HG02885 (cell line): ENCODE results near the gene EIF3F.

ENCODE experiments used
- ATAC-seq: cut with Tn5 transposase; IDR thresholded peaks from one replicate; pipeline ENCODE4 v1.9.1; 2021; ENCODE audit warnings: mild to moderate bottlenecking; ENCODE audit not compliant: unreplicated experiment, poor library complexity

The EIF3F gene

DNA sequence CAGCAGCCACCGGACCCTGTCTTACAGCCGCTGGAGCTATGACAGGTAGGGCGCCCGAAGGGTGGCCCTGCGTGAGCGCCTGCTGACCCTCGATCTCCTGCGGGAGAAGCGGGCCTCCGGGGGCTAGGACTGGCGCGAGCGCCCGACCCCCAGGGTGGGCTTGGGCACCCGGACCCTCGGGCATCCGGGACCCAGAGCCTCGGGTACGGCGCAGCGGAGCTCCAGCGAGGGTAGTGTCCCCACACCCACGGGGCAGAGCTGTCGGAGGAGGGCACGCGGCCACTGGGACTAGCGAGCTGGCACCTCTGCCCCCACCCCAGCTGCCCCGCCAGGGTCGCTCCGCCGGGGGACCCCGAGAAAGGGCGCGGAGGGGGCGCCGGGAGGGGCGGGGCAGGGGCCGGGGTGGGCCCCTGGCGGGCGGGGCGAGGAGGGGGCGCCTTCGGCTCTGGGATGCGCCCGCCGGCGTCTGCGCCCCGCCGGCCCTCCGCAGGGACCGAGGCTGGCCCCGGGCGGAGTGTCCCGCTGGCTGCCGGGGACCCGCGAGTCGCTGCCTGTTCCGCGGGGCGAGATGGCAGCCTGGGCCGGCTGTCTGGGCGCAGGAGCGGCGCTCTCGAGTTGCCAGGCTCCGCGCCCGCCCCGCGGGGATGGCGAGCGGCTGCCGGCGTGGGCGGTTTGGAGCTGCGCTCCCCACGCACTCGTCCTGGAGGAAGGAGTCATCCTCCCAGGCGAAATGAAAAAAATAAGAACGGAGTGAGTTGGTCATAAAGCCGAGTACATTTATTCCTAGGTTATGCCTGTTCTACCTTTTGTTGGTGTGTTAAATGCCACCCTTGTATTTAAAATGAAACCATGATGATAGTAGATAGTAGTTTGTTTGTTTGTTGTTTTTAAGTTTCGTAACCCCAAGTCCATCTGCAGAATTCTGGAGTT is 32.4 kb downstream of the EIF3F start:
- ATAC-seq: peak; percentile 22

DNA sequence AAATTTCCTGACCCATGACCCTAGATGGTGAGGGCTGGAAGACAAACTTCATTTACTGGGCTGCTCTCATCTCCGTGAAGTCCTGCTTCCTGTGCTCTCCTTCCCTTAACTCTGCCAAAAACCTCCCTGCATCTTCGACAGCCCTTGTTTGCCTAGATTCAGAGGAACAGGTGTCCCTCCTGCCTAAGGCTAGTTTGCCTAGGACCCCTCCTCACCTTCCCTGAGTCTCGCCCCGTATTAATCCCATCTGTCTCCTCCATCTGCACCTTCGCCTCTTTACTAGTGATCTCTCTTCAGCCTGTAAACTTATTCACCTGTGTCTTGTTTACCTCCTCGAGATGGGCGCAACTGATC is 33.1 kb downstream of the EIF3F start:
- no peak for ATAC-seq

DNA sequence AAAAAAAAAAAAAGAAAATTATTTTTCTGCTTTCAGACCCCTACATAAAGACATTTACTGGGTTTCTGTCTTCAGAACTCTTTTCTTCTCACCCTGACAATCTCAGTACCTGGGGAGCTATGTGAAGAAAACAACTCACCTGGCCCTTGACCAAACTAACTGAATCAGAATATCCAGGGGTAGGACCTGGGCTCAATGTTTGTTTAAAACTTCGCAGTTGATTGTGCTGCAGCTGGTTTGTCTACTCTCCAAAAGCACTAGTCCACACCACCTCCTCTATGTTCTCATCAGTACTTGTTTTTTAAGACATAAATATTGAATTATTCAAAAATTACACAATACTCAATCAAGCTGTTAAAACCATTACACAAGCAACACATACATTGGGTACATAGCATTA is 34.8 kb downstream of the EIF3F start:
- ATAC-seq: no peak

DNA sequence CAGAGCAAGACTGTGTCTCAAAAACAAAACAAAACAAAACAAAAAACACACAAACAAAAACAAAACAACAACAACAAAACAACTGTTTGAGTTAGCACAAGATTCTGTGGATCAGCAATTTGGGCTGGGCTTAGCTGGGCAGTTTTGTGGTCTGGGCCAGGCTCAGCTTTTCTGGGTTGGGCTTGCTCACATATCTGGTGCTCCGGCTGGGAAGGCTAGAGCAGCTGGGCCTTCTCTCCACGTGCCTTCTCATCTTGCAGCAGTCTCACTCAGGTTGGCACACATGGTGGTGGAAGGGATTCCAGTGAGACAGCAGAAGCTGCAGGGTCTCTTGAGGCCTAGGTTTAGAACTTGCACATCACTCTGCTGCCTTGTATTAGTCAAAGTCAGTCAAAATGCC is 35.7 kb downstream of the EIF3F start:
- ATAC-seq: no peak

DNA sequence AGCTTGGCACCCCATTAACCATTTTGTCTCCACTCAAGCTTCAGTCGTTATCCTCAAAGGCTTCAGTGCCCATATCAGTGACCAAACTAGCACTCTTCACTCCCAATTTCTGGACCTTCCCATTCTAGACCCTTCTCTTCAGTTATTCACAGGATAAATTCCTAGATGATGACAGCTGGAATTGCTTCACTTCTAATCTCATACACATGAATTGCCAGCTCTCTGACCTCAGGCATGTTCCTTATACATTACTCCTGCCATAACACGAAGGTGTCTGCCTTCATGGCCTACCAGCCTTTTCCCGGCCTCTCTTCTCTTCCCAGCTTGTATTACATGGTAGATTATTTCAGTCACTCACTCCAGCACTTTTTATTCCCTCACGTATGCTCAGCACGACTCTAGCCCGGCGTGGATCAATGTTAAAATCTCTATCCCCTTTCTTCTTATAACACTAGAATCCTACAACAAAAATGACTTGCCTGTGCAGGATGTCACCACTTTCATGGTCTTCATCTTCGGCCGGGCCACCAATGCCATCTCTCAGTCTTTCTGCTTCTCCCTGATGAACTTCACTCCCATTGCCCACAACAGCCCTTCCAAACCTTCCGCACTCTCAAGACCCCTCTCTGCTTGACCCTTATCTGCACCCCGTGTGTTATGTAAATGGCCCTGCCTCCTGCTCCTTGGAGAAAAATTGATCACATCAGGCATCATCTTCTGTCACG is 36.9 kb downstream of the EIF3F start:
- no peak for ATAC-seq

DNA sequence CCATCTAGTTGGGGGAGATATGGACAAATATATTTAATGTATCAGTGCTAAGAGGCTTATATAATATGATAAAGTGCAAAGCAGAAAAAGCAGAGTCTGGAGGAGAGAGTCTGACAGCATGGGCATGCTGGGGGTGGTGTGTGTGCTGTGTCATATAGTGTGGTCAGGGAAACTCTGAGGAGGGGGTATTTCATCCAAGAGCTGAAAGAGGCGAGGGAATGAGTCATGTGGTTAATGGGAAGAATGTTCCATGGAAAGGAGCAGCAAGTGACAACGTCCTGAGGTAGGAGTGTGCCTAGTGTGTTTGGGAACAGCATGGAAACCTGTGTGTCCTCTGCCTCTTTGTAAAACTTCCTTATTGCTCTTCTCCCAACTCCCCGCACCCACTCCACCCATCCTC is 38.0 kb downstream of the EIF3F start:
- no peak for ATAC-seq

DNA sequence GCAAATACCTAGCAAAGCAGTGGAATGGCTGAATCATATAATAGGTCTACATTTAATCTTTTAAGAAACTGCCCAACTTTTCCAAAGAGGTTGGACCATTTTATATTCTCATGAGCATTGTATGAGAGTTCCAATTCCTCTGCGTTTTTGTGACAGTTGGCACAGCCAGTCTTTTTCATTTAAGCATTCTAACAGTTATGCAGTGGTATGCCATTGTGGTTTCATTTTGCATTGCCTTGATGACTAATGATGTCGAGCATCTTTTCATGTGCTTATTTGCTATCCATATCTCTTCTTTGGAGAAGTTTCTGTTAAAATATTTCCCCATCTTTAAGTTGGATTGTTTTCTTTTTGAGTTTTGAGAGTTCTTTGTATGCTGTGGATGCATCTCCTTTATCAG is 38.7 kb downstream of the EIF3F start:
- no peak for ATAC-seq

DNA sequence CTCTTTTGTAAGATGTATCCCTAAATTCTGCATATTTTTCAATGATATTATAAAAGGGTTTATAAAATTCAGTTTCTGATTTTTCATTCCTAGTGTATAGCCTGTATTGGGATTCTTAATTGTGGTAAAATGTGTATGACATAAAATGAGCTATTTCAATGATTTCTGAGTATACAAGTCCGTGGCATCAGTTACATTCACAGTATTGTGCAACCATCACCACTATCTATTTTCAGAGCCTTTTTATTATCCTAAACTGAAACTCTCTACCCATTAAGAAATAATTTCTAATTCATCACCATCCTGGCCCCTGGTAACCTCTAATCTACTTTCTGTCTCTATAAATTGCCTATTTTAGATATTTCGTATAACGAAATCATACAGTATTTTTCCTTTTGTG is 39.8 kb downstream of the EIF3F start:
- no peak for ATAC-seq

DNA sequence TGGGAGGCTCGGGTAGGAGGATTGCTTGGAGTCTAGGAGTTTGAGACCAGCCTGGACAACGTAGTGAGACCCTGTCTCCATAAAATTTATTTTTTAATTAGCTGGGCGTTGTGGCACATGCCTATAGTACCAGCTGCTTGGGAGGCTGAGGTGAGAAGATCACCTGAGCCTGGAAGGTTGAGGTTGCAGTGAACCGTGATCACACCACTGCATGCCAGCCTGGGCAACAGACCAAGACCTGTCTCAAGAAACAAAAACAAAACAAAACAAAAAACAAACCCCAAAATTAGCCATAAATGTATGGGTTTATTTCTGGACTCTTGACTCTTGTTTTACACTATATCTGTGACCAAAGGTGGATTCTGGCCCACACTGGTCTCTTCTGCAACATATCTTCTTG is 41.6 kb downstream of the EIF3F start:
- ATAC-seq: no peak

DNA sequence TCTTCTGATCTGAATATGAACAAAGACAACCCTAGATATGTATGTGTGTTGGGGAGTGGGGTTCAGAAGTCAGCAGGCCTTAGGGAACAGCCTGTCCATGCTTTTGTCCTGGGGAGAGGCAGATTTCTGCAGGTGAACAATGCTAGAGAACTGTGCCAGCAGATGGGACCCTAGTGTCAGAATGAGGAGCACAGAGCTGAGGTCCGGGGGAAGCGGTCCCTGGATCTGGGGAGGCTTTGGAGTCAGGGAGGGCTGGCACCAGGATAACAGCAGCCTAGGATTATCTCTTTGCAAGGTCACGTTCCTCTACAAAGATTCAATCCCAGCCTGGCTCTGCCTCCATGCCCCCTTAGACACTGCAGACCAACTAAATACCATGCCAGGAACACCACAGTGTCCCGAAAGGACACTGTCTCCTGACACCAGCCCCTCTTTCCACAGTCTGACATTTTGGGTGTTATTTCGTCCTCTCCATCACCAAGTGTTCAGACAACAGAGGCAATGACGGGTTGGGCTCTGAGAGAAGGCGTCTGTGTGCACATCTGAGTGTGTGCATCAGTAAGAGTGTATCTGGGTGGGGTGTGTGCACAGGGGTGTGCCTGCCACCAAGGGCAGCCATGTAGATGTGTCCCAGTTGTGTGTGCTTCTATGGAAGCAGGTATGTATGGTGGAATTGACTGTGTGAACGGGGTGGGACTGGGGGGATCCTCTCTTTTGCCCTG is 43.5 kb downstream of the EIF3F start:
- no peak for ATAC-seq

DNA sequence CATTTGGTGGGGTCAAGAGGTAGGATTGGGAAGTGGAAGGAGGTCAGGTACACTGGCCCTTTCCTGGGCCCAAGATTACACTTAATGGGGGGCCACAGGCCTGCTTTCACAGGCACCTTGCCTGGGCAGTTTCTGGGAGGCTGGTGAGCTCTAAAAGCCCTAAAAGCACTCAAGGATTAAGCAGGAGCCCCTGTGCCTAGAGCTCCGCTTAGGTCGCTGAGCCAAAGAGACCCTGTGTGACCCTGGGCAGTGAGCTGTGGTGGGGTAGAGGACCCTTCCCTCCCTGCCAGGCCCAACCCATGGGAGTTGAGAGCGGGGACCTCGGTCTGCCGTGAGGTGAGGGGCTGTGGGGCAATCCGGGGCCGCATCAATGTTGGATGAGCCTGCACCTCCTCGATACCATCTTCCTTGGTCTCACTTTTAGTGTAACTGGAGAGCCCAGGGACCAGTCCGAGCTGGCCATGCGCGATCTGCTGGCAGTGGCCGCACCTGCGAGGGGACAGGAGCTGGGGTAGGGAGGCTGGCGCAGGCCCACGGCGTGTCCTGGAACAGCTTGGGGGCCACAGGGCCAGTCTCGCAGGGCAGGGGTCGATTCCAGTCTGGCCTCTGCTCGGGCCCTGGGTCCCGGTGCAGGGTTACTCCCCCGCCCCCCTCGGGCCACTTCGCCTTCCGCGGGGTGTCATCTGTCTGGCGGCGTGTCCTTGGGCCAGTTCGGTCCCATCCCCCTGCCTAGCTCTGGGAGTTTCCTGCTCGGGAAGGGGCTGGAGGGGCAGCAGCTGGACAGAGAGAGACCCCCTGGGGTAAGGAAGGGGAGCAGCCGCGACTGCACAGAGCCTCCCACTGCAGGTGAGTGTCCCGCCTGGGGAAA is 44.3 kb downstream of the EIF3F start:
- no peak for ATAC-seq

DNA sequence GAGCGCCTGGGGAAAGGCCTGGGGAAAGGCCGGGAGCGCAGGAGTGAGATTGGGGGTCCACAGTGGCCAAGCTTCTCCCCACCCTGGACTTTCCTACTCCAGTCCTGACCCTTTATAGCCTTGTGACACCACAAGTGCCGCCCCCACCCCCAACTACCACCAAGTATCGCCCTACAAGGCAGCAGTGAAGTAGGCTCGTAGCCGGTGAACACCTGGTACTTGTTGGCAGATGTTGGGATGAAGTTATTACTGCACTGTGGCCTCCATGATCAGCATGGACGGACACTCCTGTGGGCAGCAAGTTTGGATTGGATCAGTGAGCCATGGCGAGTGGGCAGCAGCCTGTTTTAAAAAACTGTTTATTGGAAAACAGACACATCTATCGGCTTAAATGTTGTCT is 45.0 kb downstream of the EIF3F start:
- ATAC-seq: no peak

DNA sequence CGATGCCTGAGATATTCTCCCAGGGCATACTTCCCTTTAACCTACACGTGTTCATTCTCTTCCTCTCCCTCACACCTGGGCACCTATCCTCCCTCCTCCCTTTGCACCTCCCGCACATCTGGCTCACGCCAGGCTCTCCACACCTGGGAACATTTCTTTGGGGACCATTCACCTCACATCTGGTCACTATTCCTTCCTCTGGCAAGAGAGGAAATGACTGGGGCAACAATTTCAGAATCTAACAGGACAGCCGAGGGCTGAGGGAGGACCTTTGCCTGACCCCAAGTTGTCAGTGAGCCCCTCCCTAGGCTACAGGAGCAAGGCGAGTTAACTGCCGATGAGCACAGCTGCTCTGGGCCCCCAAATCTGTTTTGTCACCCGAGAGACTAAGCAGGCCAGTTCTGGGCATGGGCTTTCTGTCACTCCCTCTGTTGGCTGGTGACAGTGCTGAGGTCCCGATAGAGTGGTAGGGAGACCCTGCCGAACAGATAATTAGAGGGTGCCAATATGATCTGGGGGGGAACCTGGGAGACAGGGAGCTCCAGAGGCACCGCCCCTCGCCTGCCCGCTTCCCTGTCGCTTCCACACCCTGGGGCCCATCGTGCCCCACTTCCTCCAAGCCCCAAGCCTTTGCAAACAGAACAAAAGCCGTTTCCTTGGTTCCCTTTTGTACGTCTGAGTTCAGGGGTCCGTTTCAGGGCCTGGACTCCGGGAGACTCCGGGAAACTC is 45.6 kb downstream of the EIF3F start:
- no peak for ATAC-seq

DNA sequence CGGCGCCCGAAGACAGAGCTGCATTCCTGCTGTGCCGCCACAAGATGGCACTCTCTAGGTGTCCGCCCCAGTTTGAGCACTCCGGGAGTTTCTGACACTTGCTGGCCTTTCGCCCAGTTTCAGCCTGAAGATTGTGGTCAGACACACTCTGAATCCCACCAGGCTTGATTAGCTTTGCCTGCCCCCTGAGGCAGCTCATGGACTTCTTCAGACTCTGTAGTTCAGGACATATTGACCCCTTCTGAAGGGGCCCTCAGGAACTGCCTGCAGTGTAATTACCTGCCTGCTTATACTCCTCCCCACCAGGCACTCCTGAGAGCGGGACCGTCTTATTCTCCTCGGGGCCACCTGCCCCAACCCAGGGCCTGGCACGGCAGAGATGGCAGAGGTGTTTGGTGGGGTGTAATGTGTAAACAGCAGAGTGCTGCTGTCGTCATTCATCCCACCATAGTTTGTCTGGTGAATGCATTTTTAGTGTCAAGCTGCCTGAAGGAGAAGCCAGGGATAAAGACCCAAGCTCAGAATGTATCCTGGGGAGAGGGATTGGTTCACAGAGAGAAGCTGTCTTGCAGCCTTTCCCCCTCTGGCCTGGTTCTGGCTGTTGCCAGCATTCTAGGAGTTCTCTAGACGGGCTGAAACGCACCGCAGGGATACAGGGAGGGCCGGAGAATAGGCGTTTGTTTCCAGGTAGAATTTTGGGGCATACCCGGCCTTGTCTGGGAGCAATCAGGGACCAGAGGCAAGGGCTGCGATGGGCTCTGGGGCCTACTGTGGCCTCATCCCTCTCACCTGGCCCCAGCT is 46.4 kb downstream of the EIF3F start:
- peak; percentile 82 for ATAC-seq

DNA sequence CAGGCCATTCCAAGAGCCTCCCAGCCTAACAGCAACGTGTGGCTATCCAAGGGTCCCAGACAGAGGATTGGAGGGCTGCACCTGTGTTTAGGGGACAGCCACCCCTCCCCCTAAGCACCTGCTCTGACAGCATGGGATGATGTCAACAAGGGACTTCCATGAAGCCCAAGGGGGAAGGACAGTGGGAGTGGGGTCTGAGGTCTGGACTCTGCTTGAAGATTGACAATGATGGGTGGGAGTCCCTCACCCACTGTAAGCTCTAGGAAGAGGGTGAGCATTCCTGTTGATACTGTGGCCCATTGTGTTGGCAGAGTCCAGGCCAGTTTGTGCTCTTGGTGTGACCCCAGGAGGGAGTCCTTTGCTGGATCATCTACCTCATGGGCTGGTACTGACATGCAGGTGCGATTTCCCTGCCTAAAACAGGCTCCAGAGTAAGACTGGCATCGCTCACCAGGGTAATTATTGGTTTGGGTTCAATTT is 47.0 kb downstream of the EIF3F start:
- ATAC-seq: no peak

DNA sequence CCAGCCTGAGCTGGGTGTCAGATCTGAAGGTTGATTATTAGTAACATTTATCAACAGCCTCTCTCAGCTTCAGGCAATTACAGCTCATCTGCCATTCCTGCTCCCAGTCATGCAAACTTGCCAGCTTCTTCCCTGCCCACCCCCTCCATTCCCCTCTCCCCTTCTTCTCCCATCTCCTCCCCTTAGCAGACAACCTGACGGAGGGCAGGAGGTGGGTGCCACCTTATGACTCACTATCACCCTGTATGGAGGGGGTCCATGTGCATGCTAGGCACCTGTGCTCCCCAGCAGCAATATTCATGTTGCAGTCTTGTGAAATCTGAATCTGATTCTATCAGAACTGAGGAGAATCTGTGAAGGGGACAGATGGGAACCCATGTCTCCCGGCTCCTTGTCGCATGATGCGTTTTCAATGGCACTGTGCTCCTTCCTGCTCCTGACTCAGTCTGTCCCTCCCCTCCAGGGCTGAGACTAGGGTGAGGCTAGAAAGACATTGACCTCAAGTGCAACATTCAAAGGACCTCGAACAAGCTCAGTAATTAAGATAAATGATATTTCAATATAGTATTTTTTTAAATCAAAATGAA is 47.6 kb downstream of the EIF3F start:
- ATAC-seq: no peak

DNA sequence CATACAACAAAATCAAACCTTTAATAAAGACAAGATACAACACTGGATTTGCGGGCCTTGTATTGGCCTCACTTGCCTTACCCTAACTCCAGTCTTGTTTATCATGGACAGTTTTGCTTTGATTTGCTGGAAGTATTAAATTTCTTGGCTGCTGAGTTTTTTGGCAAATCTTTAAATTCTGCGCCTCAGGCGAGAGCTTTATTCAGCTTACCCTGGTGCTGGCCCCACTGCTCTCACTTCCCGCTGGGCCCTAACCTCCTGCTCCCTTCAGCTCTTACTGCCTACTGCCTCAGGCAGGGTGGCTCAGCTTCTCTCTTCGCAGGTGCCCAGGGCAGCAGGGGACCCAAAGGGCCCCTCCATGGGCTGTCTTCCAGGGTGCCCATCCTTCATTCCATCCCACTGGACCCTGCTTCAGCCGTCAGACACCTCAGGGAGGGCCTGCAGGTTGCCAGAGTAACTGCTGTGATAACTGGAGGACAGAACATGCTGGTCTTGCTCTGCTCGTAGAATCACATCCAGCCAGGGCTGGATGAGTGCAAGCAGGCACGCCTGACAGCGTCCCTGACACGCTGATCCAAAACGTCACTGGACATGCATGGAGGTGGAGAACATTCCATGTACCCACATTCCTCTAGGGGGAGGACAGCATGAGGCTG is 48.2 kb downstream of the EIF3F start:
- no peak for ATAC-seq
